ENCODE data around the gene SLC9C1.

DNA sequence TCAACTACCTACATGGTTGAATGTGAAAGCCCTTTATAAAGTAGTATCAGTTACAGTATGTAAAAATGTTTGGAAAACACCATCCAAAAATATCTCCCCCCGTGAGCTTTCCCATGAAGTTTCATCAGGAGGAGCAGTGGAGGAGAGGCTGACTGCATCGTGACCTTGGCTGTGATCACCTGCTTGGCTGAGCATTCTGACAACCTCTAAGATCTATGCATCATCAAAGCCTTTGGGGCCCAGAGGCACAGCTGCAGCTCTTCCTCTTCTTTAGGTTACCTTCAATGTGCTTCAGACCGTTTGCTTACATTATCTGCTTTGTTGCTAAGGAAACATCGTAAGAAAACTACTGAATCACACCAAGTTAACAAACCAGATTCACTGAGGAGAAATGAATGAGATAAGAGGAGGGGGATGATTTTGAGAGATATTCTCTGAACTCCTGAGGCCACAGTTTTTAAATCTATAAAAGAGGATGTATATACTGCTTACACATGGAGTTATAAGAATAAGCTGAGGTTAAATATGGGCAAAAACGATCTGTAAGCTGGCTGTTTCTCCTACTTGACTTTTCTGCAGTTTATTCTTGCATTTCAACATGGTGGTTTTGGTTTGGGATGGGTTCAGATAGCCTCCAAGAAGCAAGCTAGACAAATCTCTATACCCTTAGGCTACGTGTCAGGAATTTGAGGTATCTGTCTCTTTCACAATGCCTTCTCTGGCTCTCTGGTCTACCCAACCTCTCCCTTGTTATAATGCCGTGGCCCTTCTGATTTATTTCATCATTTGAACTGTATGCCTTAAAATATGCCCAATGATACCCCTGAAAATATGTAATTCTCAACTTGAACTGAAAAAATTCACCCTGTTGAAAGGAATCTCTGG, 164.9 kb downstream of the SLC9C1 start:
- TF ChIP-seq, protein P1, sequence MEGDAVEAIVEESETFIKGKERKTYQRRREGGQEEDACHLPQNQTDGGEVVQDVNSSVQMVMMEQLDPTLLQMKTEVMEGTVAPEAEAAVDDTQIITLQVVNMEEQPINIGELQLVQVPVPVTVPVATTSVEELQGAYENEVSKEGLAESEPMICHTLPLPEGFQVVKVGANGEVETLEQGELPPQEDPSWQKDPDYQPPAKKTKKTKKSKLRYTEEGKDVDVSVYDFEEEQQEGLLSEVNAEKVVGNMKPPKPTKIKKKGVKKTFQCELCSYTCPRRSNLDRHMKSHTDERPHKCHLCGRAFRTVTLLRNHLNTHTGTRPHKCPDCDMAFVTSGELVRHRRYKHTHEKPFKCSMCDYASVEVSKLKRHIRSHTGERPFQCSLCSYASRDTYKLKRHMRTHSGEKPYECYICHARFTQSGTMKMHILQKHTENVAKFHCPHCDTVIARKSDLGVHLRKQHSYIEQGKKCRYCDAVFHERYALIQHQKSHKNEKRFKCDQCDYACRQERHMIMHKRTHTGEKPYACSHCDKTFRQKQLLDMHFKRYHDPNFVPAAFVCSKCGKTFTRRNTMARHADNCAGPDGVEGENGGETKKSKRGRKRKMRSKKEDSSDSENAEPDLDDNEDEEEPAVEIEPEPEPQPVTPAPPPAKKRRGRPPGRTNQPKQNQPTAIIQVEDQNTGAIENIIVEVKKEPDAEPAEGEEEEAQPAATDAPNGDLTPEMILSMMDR (IDR thresholded peaks at IDR 0.05; ENCODE audit: low read length) = no peak
- no peak for TF ChIP-seq EZH2 (IDR thresholded peaks at IDR 0.05; ENCODE audit: borderline replicate concordance, low read length)

Data from OCI-LY1 (cell line).